Neuronal stem cell (in vitro differentiated cells): Measurements from ENCODE around the gene SLC22A14.

ENCODE experiments used
- DNase-seq: peaks from one replicate; pipeline ENCODE4 v3.0.0-alpha.2; 2013; ENCODE audit warnings: low spot score
- H2AFZ ChIP-seq: one replicate; pipeline ENCODE4 v1.6.1; 2013; ENCODE audit warnings: mild to moderate bottlenecking, low read length, inconsistent platforms
- H2AK5ac ChIP-seq: 2 replicates; pipeline ENCODE4 v1.6.1; 2013; ENCODE audit warnings: low read depth, mild to moderate bottlenecking, inconsistent platforms, low read length, moderate library complexity, mixed read lengths
- H2BK120ac ChIP-seq: 2 replicates; pipeline ENCODE4 v1.6.1; 2013; ENCODE audit warnings: low read depth, mild to moderate bottlenecking, inconsistent platforms, low read length, moderate library complexity, mixed read lengths
- H2BK12ac ChIP-seq: one replicate; pipeline ENCODE4 v1.6.1; 2013; ENCODE audit warnings: low read length, inconsistent platforms
- H2BK15ac ChIP-seq: 2 replicates; pipeline ENCODE4 v1.6.1; 2013; ENCODE audit warnings: mild to moderate bottlenecking, low read length, inconsistent platforms, mixed read lengths
- H2BK5ac ChIP-seq: one replicate; pipeline ENCODE4 v1.6.1; 2013; ENCODE audit warnings: inconsistent platforms, mild to moderate bottlenecking, low read length, moderate library complexity
- H3K14ac ChIP-seq: one replicate; pipeline ENCODE4 v1.6.1; 2013; ENCODE audit warnings: low read length, inconsistent platforms
- H3K18ac ChIP-seq: 2 replicates; pipeline ENCODE4 v1.6.1; 2013; ENCODE audit warnings: low read length, inconsistent platforms
- H3K23ac ChIP-seq: 2 replicates; pipeline ENCODE4 v1.6.1; 2013; ENCODE audit warnings: low read depth, mild to moderate bottlenecking, mixed read lengths, low read length, inconsistent platforms; ENCODE audit not compliant: poor library complexity
- H3K27ac ChIP-seq: replicated peaks from 3 replicates; pipeline ENCODE4 v1.5.1; 2013; ENCODE audit warnings: low read length, inconsistent platforms
- H3K27me3 ChIP-seq, 3 experiments: 2 replicates each; pipeline ENCODE4 v1.6.1; 2013; ENCODE audit warnings: low read length in 3 of 3, mild to moderate bottlenecking in 2 of 3, inconsistent platforms in 1 of 3, low read depth in 1 of 3, mixed read lengths in 1 of 3, moderate library complexity in 1 of 3; ENCODE audit not compliant: control insufficient read depth in 3 of 3, insufficient read depth in 3 of 3
- H3K36me3 ChIP-seq, 2 donors: replicated peaks in 1 of 2; 2 replicates each; pipeline ENCODE4 v1.6.1; 2013; ENCODE audit warnings: low read length in 2 of 2; ENCODE audit not compliant: control insufficient read depth in 2 of 2, insufficient read depth in 2 of 2
- H3K4ac ChIP-seq: 2 replicates; pipeline ENCODE4 v1.6.1; 2013; ENCODE audit warnings: inconsistent platforms, mild to moderate bottlenecking, low read length, moderate library complexity
- H3K4me1 ChIP-seq, 2 donors: 1 replicate in 1 of 2; 2 replicates in 1 of 2; pipeline ENCODE4 v1.6.1; 2013; ENCODE audit warnings: low read length in 2 of 2, low read depth in 1 of 2; ENCODE audit not compliant: control insufficient read depth in 2 of 2, insufficient read depth in 1 of 2
- H3K4me2 ChIP-seq: one replicate; pipeline ENCODE4 v1.6.1; 2013; ENCODE audit warnings: mild to moderate bottlenecking, low read length, inconsistent platforms; ENCODE audit not compliant: insufficient read depth, poor library complexity, severe bottlenecking
- H3K4me3 ChIP-seq, 2 donors: 2 replicates each; pipeline ENCODE4 v1.5.1; 2013; ENCODE audit warnings: low read length in 2 of 2, mild to moderate bottlenecking in 2 of 2, inconsistent platforms in 1 of 2, moderate library complexity in 1 of 2
- H3K79me1 ChIP-seq: one replicate; pipeline ENCODE4 v1.6.1; 2013; ENCODE audit warnings: low read depth, mild to moderate bottlenecking, inconsistent platforms, low read length, moderate library complexity
- H3K9ac ChIP-seq: one replicate; pipeline ENCODE4 v1.6.1; 2013; ENCODE audit warnings: mild to moderate bottlenecking, low read depth, low read length, inconsistent platforms; ENCODE audit not compliant: poor library complexity
- H3K9me3 ChIP-seq, 2 donors: replicated peaks in 1 of 2; 2 replicates each; pipeline versions ENCODE3 to v1.6.1; 2013; ENCODE audit warnings: low read length in 2 of 2, mild to moderate bottlenecking in 2 of 2, inconsistent platforms in 1 of 2, low read depth in 1 of 2, mixed read lengths in 1 of 2, moderate library complexity in 1 of 2; ENCODE audit not compliant: control insufficient read depth in 2 of 2, insufficient read depth in 1 of 2
- H4K8ac ChIP-seq: one replicate; pipeline ENCODE4 v1.6.1; 2013; ENCODE audit warnings: low read depth, mild to moderate bottlenecking, inconsistent platforms, low read length, moderate library complexity
- H4K91ac ChIP-seq: one replicate; pipeline ENCODE4 v1.6.1; 2013; ENCODE audit warnings: low read length, low read depth, mild to moderate bottlenecking, inconsistent platforms; ENCODE audit not compliant: poor library complexity
- WGBS, 2 donors: extraction: QIAGEN DNeasy Blood & Tissue Kit; methylation state at CpG; one replicate each; pipeline ENCODE4 v1.1.7; 2013; ENCODE audit warnings: missing lambda C conversion rate in 2 of 2, mixed read lengths in 1 of 2; ENCODE audit not compliant: insufficient read length in 2 of 2, insufficient replicate concordance in 1 of 2; ENCODE audit errors: extremely low coverage in 2 of 2; 5-methylcytosine and 5-hydroxymethylcytosine counted together

SLC22A14 gene

DNA sequence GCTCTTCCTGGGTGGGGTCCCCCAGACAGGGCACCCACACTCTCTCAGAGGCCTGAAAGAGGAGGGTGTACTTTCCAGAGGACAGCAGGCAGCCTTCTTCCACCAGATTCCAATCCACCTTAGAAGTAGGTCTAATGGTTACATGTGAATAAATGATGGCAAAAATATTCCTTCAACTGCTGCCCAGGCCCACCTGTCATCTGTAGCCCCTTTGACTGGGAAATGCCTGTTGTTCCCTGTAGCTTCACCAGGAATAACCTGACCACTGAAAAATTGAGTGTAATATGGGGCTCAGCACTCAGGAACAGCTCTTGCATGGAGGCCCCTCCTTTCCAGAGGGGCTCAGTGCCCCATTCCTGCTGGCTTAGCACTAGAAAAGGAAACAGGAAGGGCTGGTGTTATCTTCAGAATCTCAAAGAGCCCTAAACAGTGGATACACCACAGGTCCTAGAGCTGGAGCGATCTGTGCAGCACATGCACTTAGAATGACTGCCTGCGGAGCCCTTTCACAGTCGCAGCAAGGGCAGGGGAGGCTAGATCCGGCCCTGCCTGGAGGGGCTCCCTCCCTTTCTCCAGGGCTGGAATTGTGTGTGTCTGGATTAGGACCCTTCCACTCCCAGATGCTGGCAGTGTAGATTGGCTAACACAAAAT is 32.1 kb downstream of the SLC22A14 start:
- no peak overlapping the region for H3K4me2 ChIP-seq
- no peak overlapping the region for H3K9ac ChIP-seq
- no peak overlapping the region for H2BK5ac ChIP-seq
- H4K8ac ChIP-seq, result peak overlapping the region; percentile 33
- no peak overlapping the region for H3K27ac ChIP-seq
- no peaks in the 10 kb centered on the region for H3K36me3 ChIP-seq
- H2BK120ac ChIP-seq, result no peak overlapping the region
- peak; percentile 8 for DNase-seq
- H2AK5ac ChIP-seq, result peak overlapping the region; percentile 26
- H3K79me1 ChIP-seq, result no peaks in the 10 kb centered on the region
- H2BK15ac ChIP-seq, result no peak overlapping the region
- H3K18ac ChIP-seq, result peak overlapping the region; percentile 86
- H3K23ac ChIP-seq, result no peak overlapping the region
- no CpG with 5 or more reads among the region's 4 CpGs for WGBS, 2 donors
- H2BK12ac ChIP-seq, result no peak overlapping the region
- H3K27me3 ChIP-seq, result peaks cover 0 to 13% (median 0%) of the 10 kb centered on the region in 3 experiments
- H3K4ac ChIP-seq, result no peak overlapping the region
- no peak overlapping the region for H3K4me3 ChIP-seq
- H2AFZ ChIP-seq, result peak overlapping the region; percentile 96
- no peak overlapping the region for H3K14ac ChIP-seq
- H3K4me1 ChIP-seq, result peaks cover 4 to 5% of the 10 kb centered on the region in 2 donors
- no peaks in the 10 kb centered on the region for H3K9me3 ChIP-seq
- H4K91ac ChIP-seq, result peak overlapping the region; percentile 67

DNA sequence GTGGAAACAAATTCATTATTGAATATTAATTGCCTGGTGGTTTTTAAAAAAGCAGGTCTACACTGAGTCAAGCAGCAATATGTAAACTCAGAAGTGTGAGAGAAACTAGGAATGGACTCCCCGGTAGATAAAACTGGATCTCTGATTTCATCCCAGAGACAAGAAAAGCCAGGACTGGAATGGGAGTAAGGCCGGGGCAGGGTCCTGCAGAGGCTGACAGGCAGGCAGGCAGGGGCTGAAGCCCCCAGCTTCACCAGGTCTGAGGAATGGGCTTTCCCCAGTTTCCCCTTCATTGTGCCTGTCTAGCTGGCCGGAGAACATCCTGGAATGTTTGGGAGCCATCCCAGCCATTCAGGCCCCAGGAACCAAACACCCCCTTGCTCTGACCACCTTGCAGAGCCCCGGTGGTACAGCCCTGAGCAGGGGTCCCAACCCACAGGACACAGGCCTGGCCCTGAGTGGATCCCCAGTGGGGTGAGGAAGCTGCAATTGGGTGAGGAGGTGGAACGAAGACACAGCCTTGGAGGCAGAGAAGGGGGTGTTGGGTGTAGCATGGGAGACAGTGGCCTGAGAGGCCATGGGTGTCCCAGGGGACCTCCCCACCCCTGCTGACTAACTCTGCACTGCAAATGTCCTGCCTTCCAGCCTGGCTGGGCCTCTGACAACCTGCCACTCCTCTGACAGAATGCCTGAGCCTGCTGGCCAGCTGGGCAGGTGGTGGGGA is 32.8 kb downstream of the SLC22A14 start:
- no peak overlapping the region for H3K9ac ChIP-seq
- H3K18ac ChIP-seq, result no peak overlapping the region
- no peak overlapping the region for H3K4ac ChIP-seq
- peak overlapping the region; percentile 96 for H2AFZ ChIP-seq
- H2BK15ac ChIP-seq, result no peak overlapping the region
- no CpG with 5 or more reads among the region's 5 CpGs for WGBS, 2 donors
- DNase-seq, result no peak
- H3K4me2 ChIP-seq, result no peak overlapping the region
- H3K27ac ChIP-seq, result no peak overlapping the region
- no peaks in the 10 kb centered on the region for H3K9me3 ChIP-seq
- H2BK120ac ChIP-seq, result no peak overlapping the region
- peak overlapping the region; percentile 40 for H3K14ac ChIP-seq
- peaks cover 0 to 9% (median 0%) of the 10 kb centered on the region in 3 experiments for H3K27me3 ChIP-seq
- no peak overlapping the region for H2BK5ac ChIP-seq
- H3K4me1 ChIP-seq, result peaks cover 4 to 5% of the 10 kb centered on the region in 2 donors
- H2BK12ac ChIP-seq, result no peak overlapping the region
- H3K79me1 ChIP-seq, result no peaks in the 10 kb centered on the region
- H4K91ac ChIP-seq, result no peak overlapping the region
- H3K23ac ChIP-seq, result no peak overlapping the region
- peak overlapping the region; percentile 0 for H2AK5ac ChIP-seq
- H3K4me3 ChIP-seq, result no peak overlapping the region
- H3K36me3 ChIP-seq, result no peaks in the 10 kb centered on the region
- H4K8ac ChIP-seq, result no peak overlapping the region

DNA sequence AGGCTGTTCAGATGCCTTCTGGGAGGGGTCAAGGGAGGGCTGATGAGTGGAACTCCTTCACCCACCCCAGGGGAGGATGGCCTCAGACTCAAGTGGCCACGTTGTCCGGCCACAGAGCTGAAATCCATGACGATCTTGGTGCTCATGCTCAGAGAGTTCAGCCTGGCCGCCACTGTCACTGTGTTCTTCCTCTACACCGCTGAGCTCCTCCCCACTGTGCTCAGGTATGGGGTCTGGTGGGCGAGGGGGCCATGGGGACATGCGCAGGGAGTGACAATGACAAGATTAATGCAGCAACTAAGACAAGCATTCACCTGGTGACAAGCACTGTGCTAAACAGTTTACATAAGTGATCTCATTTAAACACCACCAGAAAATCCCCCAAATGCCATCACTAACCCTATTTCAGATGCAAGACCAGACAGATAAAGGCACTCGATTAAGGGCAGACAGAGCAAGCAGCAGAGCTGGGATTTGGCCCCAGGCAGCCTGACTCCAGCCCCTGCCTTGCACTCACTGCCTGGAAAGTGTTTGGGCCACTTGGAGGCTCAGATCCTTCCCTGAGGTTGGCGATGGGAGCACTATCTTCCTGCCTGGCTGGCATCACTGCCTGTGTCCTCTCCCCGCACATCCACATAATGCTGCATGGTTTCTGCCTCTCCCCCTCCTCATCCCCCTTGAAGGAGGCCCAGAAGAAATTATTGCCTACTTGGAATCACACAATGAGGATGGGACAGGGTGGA is 33.6 kb downstream of the SLC22A14 start:
- Histone ChIP-seq H3K4me2 (no peak overlapping the region), H4K91ac (no peak overlapping the region), H2BK12ac (no peak overlapping the region), H3K23ac (no peak overlapping the region), H3K9ac (no peak overlapping the region), H3K9me3 (no peaks in the 10 kb centered on the region), H4K8ac (no peak overlapping the region), H3K36me3 (no peaks in the 10 kb centered on the region), H3K4me3 (no peak overlapping the region), H3K27me3 (peaks cover 0 to 9% (median 0%) of the 10 kb centered on the region in 3 experiments), H2BK5ac (no peak overlapping the region), H3K18ac (peak overlapping the region; percentile 79), H3K14ac (no peak overlapping the region), H2AK5ac (peak overlapping the region; percentile 0), H2BK120ac (no peak overlapping the region), H3K4me1 (peaks cover 4 to 5% of the 10 kb centered on the region in 2 donors), H2BK15ac (no peak overlapping the region), H3K4ac (no peak overlapping the region), H3K79me1 (no peaks in the 10 kb centered on the region), H3K27ac (no peak overlapping the region), H2AFZ (peak overlapping the region; percentile 96)
- WGBS, 2 donors, result no CpG with 5 or more reads among the region's 10 CpGs
- DNase-seq, result no peak
